Activated gamma-delta T cell (primary cell): ENCODE data around the gene SFXN3.
"Not testable (repeated sequence)": the region's sequence is repeated elsewhere in the genome, so short reads cannot be mapped to it uniquely, and the experiment has no call there.

ENCODE experiments used
- DNase-seq: peaks from one replicate; lab custom pipeline; 2025; lab: John Stamatoyannopoulos, UW

The SFXN3 gene

GRCh38 chr10:101015582-101015973 is 15.5 kb upstream of the SFXN3 start:
- no peak for DNase-seq

- DNase-seq = no peak
Measured at GRCh38 chr10:101016814-101017213, 14.2 kb upstream of the SFXN3 start.

- DNase-seq = no peak
Measured at GRCh38 chr10:101018118-101018599, 12.9 kb upstream of the SFXN3 start.

GRCh38 chr10:101018600-101019439 is 12.2 kb upstream of the SFXN3 start:
- DNase-seq = peak; percentile 24

- no peak for DNase-seq
Measured at GRCh38 chr10:101019440-101019703, 11.7 kb upstream of the SFXN3 start.

GRCh38 chr10:101020427-101021075 is 10.5 kb upstream of the SFXN3 start:
- DNase-seq = no peak

- DNase-seq = no peak
Measured at GRCh38 chr10:101021239-101021638, 9.8 kb upstream of the SFXN3 start.

- no peak for DNase-seq
Measured at GRCh38 chr10:101021692-101022251, 9.3 kb upstream of the SFXN3 start.

- DNase-seq = no peak
Measured at GRCh38 chr10:101022967-101023705, 7.9 kb upstream of the SFXN3 start.

GRCh38 chr10:101027106-101027720 is 3.8 kb upstream of the SFXN3 start:
- no peak for DNase-seq

- no peak for DNase-seq
Measured at GRCh38 chr10:101028446-101029337, 2.3 kb upstream of the SFXN3 start.

GRCh38 chr10:101029520-101030295 is 1.3 kb upstream of the SFXN3 start:
- no peak for DNase-seq

GRCh38 chr10:101030496-101031127 is 422 bp upstream of the SFXN3 start:
- no peak for DNase-seq

- DNase-seq = peak; percentile 78
Measured at GRCh38 chr10:101031796-101032636, 982 bp downstream of the SFXN3 start.

- DNase-seq = no peak
Measured at GRCh38 chr10:101032637-101033224, 1.7 kb downstream of the SFXN3 start.

- DNase-seq = no peak
Measured at GRCh38 chr10:101033276-101033675, 2.2 kb downstream of the SFXN3 start.

GRCh38 chr10:101034404-101034803 is 3.4 kb downstream of the SFXN3 start:
- not testable (repeated sequence) for DNase-seq

- DNase-seq = no peak
Measured at GRCh38 chr10:101035314-101035713, 4.3 kb downstream of the SFXN3 start.
